Endothelial cell of umbilical vein (primary cell): ENCODE data around the gene CALU. TPM values are rescaled to one million over a fixed set of nuclear protein-coding genes. Genes with fewer than 3 reads are reported as not detected.

Source experiments
- BruUV-seq: library from RNA; stranded (reverse); fragments of 400-500 nt; replicated peaks from 2 replicates; lab custom pipeline; 2021; lab: Mats Ljungman, UMichigan
- CTCF ChIA-PET: fragments of 300-600, 350-600 bp; sonication (Branson Sonifier 250); formaldehyde crosslinking; loops from one replicate; lab custom pipeline; 2021; ENCODE audit warnings: antibody characterized with exemption, inconsistent platforms; lab: Charles Lee
- POLR2A ChIA-PET: fragments of 300-600, 350-600 bp; sonication (Branson Sonifier 250); formaldehyde crosslinking; loops from one replicate; lab custom pipeline; 2021; ENCODE audit warnings: antibody characterized with exemption, inconsistent platforms; lab: Charles Lee
- DNase-seq: peaks from one replicate; pipeline ENCODE4 v3.0.0-alpha.2; 2011; ENCODE audit warnings: low read depth, low spot score
- FAIRE-seq: peaks from 2 replicates; lab custom pipeline; 2011; peaks lifted over from hg19 to GRCh38; lab: Jason Lieb, UNC
- H2AFZ ChIP-seq: 2 replicates; pipeline ENCODE4 v1.6.0; 2012; ENCODE audit warnings: low read depth, low read length, control low read depth, inconsistent platforms
- H3K27ac ChIP-seq: 2 replicates; pipeline ENCODE4 v1.5.1; 2011; ENCODE audit warnings: low read depth, mild to moderate bottlenecking, control low read depth, low read length, moderate library complexity; ENCODE audit not compliant: insufficient read depth
- H3K27me3 ChIP-seq, 2 experiments: 2 replicates each; pipeline versions ENCODE4 v1.6.0 to v1.6.1; 2011; ENCODE audit warnings: low read length in 2 of 2, mixed read lengths in 1 of 2; ENCODE audit not compliant: control insufficient read depth in 2 of 2, insufficient read depth in 2 of 2
- H3K36me3 ChIP-seq, 2 experiments: 2 replicates in 1 of 2; 3 replicates in 1 of 2; pipeline ENCODE4 v1.5.1; 2011; ENCODE audit warnings: low read length in 2 of 2, mild to moderate bottlenecking in 1 of 2, moderate library complexity in 1 of 2; ENCODE audit not compliant: control insufficient read depth in 2 of 2, insufficient read depth in 2 of 2; ENCODE audit errors: extremely low read depth in 1 of 2
- H3K4me1 ChIP-seq: 3 replicates; pipeline ENCODE4 v1.5.1; 2011; ENCODE audit warnings: mild to moderate bottlenecking, low read length; ENCODE audit not compliant: control insufficient read depth, insufficient read depth; ENCODE audit errors: extremely low read depth
- H3K4me2 ChIP-seq: 2 replicates; pipeline ENCODE4 v1.6.1; 2011; ENCODE audit warnings: low read length, control low read depth, mixed read lengths; ENCODE audit not compliant: insufficient read depth
- H3K4me3 ChIP-seq, 3 experiments: fragments of 200-600 bp in 1 of 3; sonication (generic), shearing (Covaris generic) in 1 of 3; replicated peaks in 1 of 3; 2 replicates each; pipeline ENCODE4 v1.5.1; 2011 to 2016; ENCODE audit warnings: control low read depth in 3 of 3, low read length in 3 of 3, mild to moderate bottlenecking in 2 of 3, inconsistent platforms in 1 of 3, low read depth in 1 of 3, moderate library complexity in 1 of 3; ENCODE audit not compliant: insufficient read depth in 1 of 3
- H3K79me2 ChIP-seq: 2 replicates; pipeline ENCODE4 v1.6.0; 2012; ENCODE audit warnings: low read length, inconsistent platforms; ENCODE audit not compliant: control insufficient read depth, insufficient read depth
- H3K9ac ChIP-seq: replicated peaks from 2 replicates; pipeline ENCODE3; 2011; ENCODE audit warnings: low read length, control low read depth; ENCODE audit not compliant: insufficient read depth; ENCODE audit errors: extremely low read depth
- H3K9me1 ChIP-seq: replicated peaks from 3 replicates; pipeline ENCODE4 v1.6.0; 2011; ENCODE audit warnings: mild to moderate bottlenecking, low read length; ENCODE audit not compliant: control insufficient read depth, insufficient read depth; ENCODE audit errors: extremely low read depth
- H3K9me3 ChIP-seq: replicated peaks from 2 replicates; pipeline ENCODE4 v1.5.1; 2012; ENCODE audit warnings: low read length, inconsistent platforms; ENCODE audit not compliant: control insufficient read depth, insufficient read depth
- H4K20me1 ChIP-seq: replicated peaks from 2 replicates; pipeline ENCODE3; 2011; ENCODE audit warnings: mild to moderate bottlenecking, low read length; ENCODE audit not compliant: control insufficient read depth, insufficient read depth; ENCODE audit errors: extremely low read depth
- EZH2 ChIP-seq: IDR thresholded peaks from 2 replicates; pipeline ENCODE4 v1.6.1; 2012; ENCODE audit warnings: borderline replicate concordance, low read depth, mild to moderate bottlenecking, moderate library complexity, low read length, inconsistent platforms; ENCODE audit not compliant: severe bottlenecking
- FOS ChIP-seq: IDR thresholded peaks from 2 replicates; pipeline ENCODE4 v1.6.1; 2011; ENCODE audit warnings: mild to moderate bottlenecking, low read length, moderate library complexity, borderline replicate concordance; ENCODE audit not compliant: insufficient read depth
- GATA2 ChIP-seq: IDR thresholded peaks from 2 replicates; pipeline ENCODE4 v1.7.0; 2011; ENCODE audit warnings: low read depth, mild to moderate bottlenecking, moderate library complexity, mixed read lengths, low read length; ENCODE audit not compliant: insufficient read length, insufficient read depth
- JUN ChIP-seq: IDR thresholded peaks from 2 replicates; pipeline ENCODE4 v1.6.1; 2011; ENCODE audit warnings: borderline replicate concordance, low read depth; ENCODE audit not compliant: insufficient read length, insufficient read depth
- MYC ChIP-seq: IDR thresholded peaks from one replicate; pipeline ENCODE4 v1.6.1; 2011; ENCODE audit warnings: mild to moderate bottlenecking, low read depth, low read length
- POLR2A ChIP-seq: IDR thresholded peaks from 2 replicates; pipeline ENCODE4 v1.6.1; 2012; ENCODE audit warnings: low read depth, mild to moderate bottlenecking, control low read depth, low read length
- POLR2AphosphoS5 ChIP-seq: IDR thresholded peaks from 2 replicates; pipeline ENCODE4 v1.6.1; 2012; ENCODE audit warnings: low read depth, mild to moderate bottlenecking, control low read depth, low read length, moderate library complexity; ENCODE audit not compliant: insufficient read depth
- dilution Hi-C: fragments of 300-500 bp; cut with MboI; formaldehyde crosslinking; loops from one replicate; pipeline ENCODE4 v1.15.0; 2019; ENCODE audit warnings: low sequenced_read_pairs; ENCODE audit not compliant: extremely low pct_ligation_motif_present
- intact Hi-C: fragments of 100-400 bp; cut with micrococcal nuclease; formaldehyde crosslinking; loops from one replicate; pipeline ENCODE4 v1.10.0; 2022
- polyA plus RNA-seq, 4 experiments: library from polyadenylated mRNA; depleted of rRNA in 3 of 4; stranded (reverse) in 3 of 4; unstranded in 1 of 4; fragments of >200 nt; gene quantifications; 2 replicates each; pipeline versions ENCODE4 v1.2.1 to v1.2.3, GENCODE V29; 2011 to 2012; ENCODE audit warnings: missing spikeins in 1 of 4
- total RNA-seq: library from RNA; stranded (reverse); gene quantifications from 2 replicates; pipeline ENCODE4 v1.2.3, GENCODE V29; 2021
- TF ChIP-seq, protein P1 (sequence below), 2 donors: IDR thresholded peaks; 1 replicate in 1 of 2; 2 replicates in 1 of 2; pipeline ENCODE4 v1.5.1; 2011; ENCODE audit warnings: low read length in 2 of 2, mild to moderate bottlenecking in 2 of 2, moderate library complexity in 2 of 2, control low read depth in 1 of 2, inconsistent platforms in 1 of 2, low read depth in 1 of 2; ENCODE audit not compliant: insufficient read depth in 1 of 2; ENCODE audit errors: extremely low read depth in 1 of 2
- TF ChIP-seq, protein P2 (sequence below): IDR thresholded peaks from 2 replicates; pipeline ENCODE4 v1.6.1; 2011; ENCODE audit not compliant: insufficient read depth, insufficient read length

Gene CALU
- total and polyA plus RNA-seq, 2 donors (not counting 3 experiments of a cell fraction or from before 2014, with no cell fraction given) = 135 to 257 TPM

- H3K9me1 ChIP-seq = no peaks in the 10 kb centered on the region
- H3K4me3 ChIP-seq = no peak overlapping the region
- dilution Hi-C loops (no loop called here), intact Hi-C loops (no loop called here)
- FAIRE-seq = no peak
- no peak overlapping the region for H3K9ac ChIP-seq
- no peaks in the 10 kb centered on the region for H4K20me1 ChIP-seq
- CTCF ChIA-PET = interaction anchor here (1.9 kb wide), 1 partner anchor 40 kb away, joined by 4 read pairs; no protein-coding TSS in a partner anchor
- H3K36me3 ChIP-seq = no peaks in the 10 kb centered on the region
- POLR2A ChIA-PET = no interaction called here
- H3K9me3 ChIP-seq = no peaks in the 10 kb centered on the region
- peaks cover 4% of the 10 kb centered on the region for H3K4me1 ChIP-seq
- TF ChIP-seq POLR2A = no peak
- TF ChIP-seq, protein P1, sequence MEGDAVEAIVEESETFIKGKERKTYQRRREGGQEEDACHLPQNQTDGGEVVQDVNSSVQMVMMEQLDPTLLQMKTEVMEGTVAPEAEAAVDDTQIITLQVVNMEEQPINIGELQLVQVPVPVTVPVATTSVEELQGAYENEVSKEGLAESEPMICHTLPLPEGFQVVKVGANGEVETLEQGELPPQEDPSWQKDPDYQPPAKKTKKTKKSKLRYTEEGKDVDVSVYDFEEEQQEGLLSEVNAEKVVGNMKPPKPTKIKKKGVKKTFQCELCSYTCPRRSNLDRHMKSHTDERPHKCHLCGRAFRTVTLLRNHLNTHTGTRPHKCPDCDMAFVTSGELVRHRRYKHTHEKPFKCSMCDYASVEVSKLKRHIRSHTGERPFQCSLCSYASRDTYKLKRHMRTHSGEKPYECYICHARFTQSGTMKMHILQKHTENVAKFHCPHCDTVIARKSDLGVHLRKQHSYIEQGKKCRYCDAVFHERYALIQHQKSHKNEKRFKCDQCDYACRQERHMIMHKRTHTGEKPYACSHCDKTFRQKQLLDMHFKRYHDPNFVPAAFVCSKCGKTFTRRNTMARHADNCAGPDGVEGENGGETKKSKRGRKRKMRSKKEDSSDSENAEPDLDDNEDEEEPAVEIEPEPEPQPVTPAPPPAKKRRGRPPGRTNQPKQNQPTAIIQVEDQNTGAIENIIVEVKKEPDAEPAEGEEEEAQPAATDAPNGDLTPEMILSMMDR (IDR thresholded peaks at IDR 0.05; ENCODE audit: extremely low read depth in 1 of 2, insufficient read depth in 1 of 2, low read depth in 1 of 2, low read length in 2 of 2) = no peak
- TF ChIP-seq POLR2AphosphoS5 = no peak
- no peak for TF ChIP-seq FOS
- no peak for TF ChIP-seq MYC
- TF ChIP-seq EZH2 = no peak
- TF ChIP-seq JUN = no peak
- TF ChIP-seq, protein P2, sequence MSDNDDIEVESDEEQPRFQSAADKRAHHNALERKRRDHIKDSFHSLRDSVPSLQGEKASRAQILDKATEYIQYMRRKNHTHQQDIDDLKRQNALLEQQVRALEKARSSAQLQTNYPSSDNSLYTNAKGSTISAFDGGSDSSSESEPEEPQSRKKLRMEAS = no peak
- no peak for TF ChIP-seq GATA2
- H3K27me3 ChIP-seq = peaks cover 16 to 24% of the 10 kb centered on the region in 2 experiments
- no peak overlapping the region for H2AFZ ChIP-seq
- H3K79me2 ChIP-seq = no peaks in the 10 kb centered on the region
- BruUV-seq = no TSS peak
- H3K27ac ChIP-seq = no peak overlapping the region
- H3K4me2 ChIP-seq = no peak overlapping the region
- DNase-seq = no peak
Observed at GRCh38 chr7:128793181-128793547, 54.0 kb downstream of the CALU start.
